Right atrium auricular region (tissue), 2 donors: ENCODE data around the gene UTS2R. TPM values are rescaled to one million over a fixed set of nuclear protein-coding genes. Genes with fewer than 3 reads are reported as not detected.
"Not testable (repeated sequence)": the region's sequence is repeated elsewhere in the genome, so short reads cannot be mapped to it uniquely, and the experiment has no call there.

Experiments used
- DNase-seq: peaks from one replicate; pipeline ENCODE4 v3.0.0-alpha.2; 2019; ENCODE audit warnings: low spot score
- H3K27ac ChIP-seq, 2 donors: fragments of 200-600 bp; sonication (generic); 1 replicate in 1 of 2; 2 replicates in 1 of 2; pipeline ENCODE4 v1.5.1; 2016 to 2019
- H3K27me3 ChIP-seq, 2 donors: fragments of 200-600 bp; sonication (generic); one replicate each; pipeline versions ENCODE4 v1.5.1 to v1.6.0; 2017 to 2019
- H3K36me3 ChIP-seq: fragments of 200-600 bp; sonication (generic); one replicate; pipeline ENCODE4 v1.5.1; 2016
- H3K4me1 ChIP-seq, 2 donors: fragments of 200-600 bp; sonication (generic); one replicate each; pipeline versions ENCODE4 v1.5.1 to v1.6.0; 2017 to 2019
- H3K4me3 ChIP-seq, 2 donors: fragments of 200-600 bp; sonication (generic); 1 replicate in 1 of 2; 2 replicates in 1 of 2; pipeline ENCODE4 v1.5.1; 2017 to 2019; ENCODE audit warnings: mild to moderate bottlenecking in 1 of 2, moderate library complexity in 1 of 2
- H3K9me3 ChIP-seq, 2 donors: fragments of 200-600 bp; sonication (generic); one replicate each; pipeline ENCODE4 v1.5.1; 2019
- total RNA-seq, 2 donors: library from RNA; depleted of rRNA; stranded (reverse); fragments of >200 nt; gene quantifications; one replicate each; pipeline ENCODE4 v1.1.0, GENCODE V29; 2016
- TF ChIP-seq, protein P1 (sequence below), 2 donors: fragments of 200-600 bp; sonication (generic); IDR thresholded peaks; one replicate each; pipeline ENCODE4 v1.5.1; 2019; ENCODE audit warnings: antibody characterized with exemption in 2 of 2

Gene UTS2R
- total RNA-seq, 2 donors from 2014 or later: 0.44 to 16.9 TPM

DNA sequence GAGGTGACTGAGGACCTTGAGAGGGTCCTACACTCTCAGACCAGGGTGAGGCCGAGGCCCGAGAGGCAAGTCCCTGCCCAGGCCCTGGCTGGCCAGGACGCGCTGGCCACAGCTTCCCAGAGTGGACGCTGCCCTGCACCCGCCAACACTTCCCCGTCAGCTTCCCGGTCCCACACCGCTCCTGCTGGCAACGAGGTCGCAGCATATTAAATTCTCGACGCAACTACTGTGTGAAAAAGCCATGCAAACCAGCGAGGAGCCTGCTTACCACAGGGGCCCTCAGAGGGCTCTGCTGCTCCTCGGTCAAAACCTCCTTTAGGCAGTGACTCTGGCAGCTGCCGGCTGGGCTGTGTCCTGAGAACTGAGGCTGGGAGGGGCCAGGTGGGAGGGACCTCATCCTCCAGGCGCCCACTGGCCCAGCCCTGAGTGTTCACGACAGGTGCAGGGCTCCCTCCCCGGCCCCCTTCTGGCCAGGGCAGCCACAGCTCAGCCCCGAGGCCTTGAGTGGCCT lies 14.7 kb upstream of the UTS2R start:
- Histone ChIP-seq H3K4me3 (no peak overlapping the region), H3K9me3 (no peaks in the 10 kb centered on the region), H3K27ac (no peak overlapping the region), H3K4me1 (no peaks in the 10 kb centered on the region), H3K27me3 (no peaks in the 10 kb centered on the region), H3K36me3 (no peaks in the 10 kb centered on the region)
- TF ChIP-seq, protein P1, sequence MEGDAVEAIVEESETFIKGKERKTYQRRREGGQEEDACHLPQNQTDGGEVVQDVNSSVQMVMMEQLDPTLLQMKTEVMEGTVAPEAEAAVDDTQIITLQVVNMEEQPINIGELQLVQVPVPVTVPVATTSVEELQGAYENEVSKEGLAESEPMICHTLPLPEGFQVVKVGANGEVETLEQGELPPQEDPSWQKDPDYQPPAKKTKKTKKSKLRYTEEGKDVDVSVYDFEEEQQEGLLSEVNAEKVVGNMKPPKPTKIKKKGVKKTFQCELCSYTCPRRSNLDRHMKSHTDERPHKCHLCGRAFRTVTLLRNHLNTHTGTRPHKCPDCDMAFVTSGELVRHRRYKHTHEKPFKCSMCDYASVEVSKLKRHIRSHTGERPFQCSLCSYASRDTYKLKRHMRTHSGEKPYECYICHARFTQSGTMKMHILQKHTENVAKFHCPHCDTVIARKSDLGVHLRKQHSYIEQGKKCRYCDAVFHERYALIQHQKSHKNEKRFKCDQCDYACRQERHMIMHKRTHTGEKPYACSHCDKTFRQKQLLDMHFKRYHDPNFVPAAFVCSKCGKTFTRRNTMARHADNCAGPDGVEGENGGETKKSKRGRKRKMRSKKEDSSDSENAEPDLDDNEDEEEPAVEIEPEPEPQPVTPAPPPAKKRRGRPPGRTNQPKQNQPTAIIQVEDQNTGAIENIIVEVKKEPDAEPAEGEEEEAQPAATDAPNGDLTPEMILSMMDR (IDR thresholded peaks at IDR 0.05): no peak
- no peak for DNase-seq

DNA sequence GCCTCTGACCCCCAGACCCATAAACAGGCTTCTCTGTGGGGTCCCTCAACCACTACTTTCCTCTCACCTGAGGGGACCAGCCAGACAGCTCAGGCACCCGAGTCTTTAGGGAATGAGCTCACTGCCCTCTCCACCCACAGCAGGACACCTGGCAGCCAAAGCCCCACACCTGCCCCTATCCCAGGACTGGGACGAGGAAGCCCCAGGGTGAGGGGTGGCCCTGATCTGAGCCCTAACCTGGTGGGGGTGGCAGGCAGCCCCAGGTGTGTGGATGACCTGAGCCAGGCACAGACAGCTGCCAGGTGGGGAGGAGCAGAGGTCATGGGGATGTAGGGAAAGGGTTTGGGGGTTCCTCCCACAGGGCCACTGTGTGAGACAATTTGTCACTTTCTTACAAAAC lies 14.2 kb upstream of the UTS2R start:
- no peaks in the 10 kb centered on the region for H3K36me3 ChIP-seq
- H3K9me3 ChIP-seq: no peaks in the 10 kb centered on the region
- no peak for DNase-seq
- TF ChIP-seq, protein P1 (IDR thresholded peaks at IDR 0.05): no peak
- no peak overlapping the region for H3K27ac ChIP-seq
- H3K4me1 ChIP-seq: no peaks in the 10 kb centered on the region
- H3K4me3 ChIP-seq: no peak overlapping the region
- no peaks in the 10 kb centered on the region for H3K27me3 ChIP-seq

DNA sequence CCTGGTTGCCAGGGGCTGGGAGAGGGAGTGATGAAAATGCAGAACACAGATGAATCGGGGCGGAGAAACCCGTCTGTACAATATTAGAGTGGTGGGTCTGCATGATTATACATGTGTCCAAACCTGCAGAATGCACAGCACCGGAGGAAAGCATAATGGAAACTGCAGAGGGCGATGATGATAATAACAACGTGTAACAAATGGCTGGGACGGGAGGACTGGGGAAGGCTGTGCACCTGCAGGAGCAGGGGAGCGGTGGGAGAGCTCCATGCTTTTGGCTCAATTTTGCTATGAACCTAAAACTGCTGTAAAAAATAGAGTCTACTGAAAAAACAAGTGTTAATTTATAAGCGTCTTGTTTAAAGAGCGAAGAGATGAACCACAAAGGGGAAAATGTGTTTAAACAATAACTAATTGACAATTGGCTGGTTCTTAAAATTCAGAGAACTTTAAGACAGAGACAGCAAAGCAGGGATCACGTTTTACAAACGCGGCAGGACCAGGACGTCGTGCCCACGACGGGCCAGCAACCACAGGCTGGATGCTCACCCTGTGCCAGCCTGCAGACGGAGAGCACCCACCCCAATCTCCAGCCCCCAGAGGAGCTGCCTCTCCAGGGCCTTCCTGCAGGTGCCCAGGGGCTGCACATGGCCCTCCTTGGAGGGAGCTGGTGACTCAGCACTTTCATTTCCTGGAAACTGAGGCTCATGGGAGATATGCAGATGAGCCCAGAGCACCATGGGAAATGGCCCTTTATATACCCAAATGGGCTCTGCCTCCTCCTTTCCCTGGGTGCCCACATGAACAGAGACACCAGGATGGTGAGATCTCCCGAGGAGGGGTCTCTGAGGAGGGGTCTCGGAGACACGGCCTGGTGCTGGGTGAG lies 12.9 kb upstream of the UTS2R start, which contains the start of gene TEX19:
TSS of gene TEX19 (plus strand) at position 783 of the 886 bp plus-strand sequence. CDS start 2,904 bp downstream, outside the sequence.
- no peak for DNase-seq
- H3K27me3 ChIP-seq: no peaks in the 10 kb centered on the region
- TF ChIP-seq, protein P1 (IDR thresholded peaks at IDR 0.05): no peak
- no peaks in the 10 kb centered on the region for H3K36me3 ChIP-seq
- no peak within 1 kb of the TSS for H3K27ac ChIP-seq
- no peaks in the 10 kb centered on the region for H3K9me3 ChIP-seq
- no peaks in the 10 kb centered on the region for H3K4me1 ChIP-seq
- H3K4me3 ChIP-seq: no peak within 1 kb of the TSS

DNA sequence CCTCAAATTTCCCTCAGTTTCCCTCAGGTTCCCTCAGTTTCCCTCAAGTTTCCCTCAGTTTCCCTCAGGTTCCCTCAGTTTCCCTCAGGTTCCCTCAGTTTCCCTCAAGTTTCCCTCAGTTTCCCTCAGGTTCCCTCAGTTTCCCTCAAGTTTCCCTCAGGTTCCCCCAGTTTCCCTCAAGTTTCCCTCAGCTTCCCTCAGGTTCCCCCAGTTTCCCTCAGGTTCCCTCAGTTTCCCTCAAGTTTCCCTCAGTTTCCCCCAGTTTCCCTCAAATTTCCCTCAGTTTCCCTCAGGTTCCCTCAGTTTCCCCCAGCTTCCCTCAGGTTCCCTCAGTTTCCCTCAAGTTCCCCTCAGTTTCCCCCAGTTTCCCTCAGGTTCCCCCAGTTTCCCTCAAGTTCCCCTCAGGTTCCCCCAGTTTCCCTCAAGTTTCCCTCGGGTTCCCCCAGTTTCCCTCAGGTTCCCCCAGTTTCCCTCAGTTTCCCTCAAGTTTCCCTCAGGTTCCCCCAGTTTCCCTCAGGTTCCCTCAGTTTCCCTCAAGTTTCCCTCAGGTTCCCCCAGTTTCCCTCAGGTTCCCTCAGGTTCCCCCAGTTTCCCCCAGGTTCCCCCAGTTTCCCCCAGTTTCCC lies 12.0 kb upstream of the UTS2R start:
- H3K27me3 ChIP-seq, DNase-seq, H3K27ac ChIP-seq, H3K9me3 ChIP-seq, H3K4me1 ChIP-seq, H3K36me3 ChIP-seq, H3K4me3 ChIP-seq: not testable (repeated sequence)

DNA sequence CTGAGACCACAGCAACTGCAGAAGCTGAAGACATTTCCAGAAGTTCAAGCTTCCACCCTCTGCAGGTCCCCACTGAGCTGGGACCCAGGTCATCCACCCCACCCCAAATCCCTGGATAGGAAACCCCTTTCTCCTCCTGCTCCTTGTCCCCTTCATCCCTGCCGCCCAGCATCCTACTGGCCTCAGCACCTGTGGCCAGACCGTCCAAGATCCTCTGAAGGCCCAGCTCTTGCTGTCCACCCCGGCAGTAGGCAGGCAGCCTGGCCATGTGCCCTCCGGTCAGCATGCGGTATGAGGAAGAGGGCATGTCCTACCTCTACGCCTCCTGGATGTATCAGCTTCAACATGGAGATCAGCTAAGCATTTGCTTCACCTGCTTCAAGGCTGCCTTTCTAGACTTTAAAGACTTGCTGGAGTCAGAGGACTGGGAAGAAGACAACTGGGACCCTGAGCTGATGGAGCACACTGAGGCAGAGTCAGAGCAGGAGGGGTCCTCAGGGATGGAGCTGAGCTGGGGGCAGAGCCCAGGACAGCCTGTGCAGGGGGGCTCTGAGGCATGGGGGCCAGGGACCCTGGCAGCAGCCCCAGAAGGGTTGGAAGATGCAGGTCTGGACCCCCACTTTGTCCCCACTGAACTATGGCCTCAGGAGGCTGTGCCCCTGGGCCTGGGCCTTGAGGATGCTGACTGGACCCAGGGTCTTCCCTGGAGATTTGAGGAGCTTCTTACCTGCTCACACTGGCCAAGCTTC lies 9.5 kb upstream of the UTS2R start:
- no peaks in the 10 kb centered on the region for H3K4me1 ChIP-seq

More for the DNA sequence above, 9.5 kb upstream of the UTS2R start:
- Histone ChIP-seq H3K9me3 (no peaks in the 10 kb centered on the region), H3K36me3 (no peaks in the 10 kb centered on the region), H3K4me3 (no peak overlapping the region), H3K27ac (no peak overlapping the region), H3K27me3 (no peaks in the 10 kb centered on the region)
- TF ChIP-seq, protein P1 (IDR thresholded peaks at IDR 0.05): no peak
- DNase-seq: no peak
